Endothelial cell of umbilical vein (primary cell): ENCODE results near the gene SPDYC.

ENCODE experiments used
- POLR2A ChIP-seq: IDR thresholded peaks from 2 replicates; pipeline ENCODE4 v1.6.1; 2012; ENCODE audit warnings: low read depth, mild to moderate bottlenecking, control low read depth, low read length
- POLR2AphosphoS5 ChIP-seq: IDR thresholded peaks from 2 replicates; pipeline ENCODE4 v1.6.1; 2012; ENCODE audit warnings: low read depth, mild to moderate bottlenecking, control low read depth, low read length, moderate library complexity; ENCODE audit not compliant: insufficient read depth
- TF ChIP-seq, protein P1 (sequence below), 2 donors: IDR thresholded peaks; 1 replicate in 1 of 2; 2 replicates in 1 of 2; pipeline ENCODE4 v1.5.1; 2011; ENCODE audit warnings: low read length in 2 of 2, mild to moderate bottlenecking in 2 of 2, moderate library complexity in 2 of 2, control low read depth in 1 of 2, inconsistent platforms in 1 of 2, low read depth in 1 of 2; ENCODE audit not compliant: insufficient read depth in 1 of 2; ENCODE audit errors: extremely low read depth in 1 of 2

DNA sequence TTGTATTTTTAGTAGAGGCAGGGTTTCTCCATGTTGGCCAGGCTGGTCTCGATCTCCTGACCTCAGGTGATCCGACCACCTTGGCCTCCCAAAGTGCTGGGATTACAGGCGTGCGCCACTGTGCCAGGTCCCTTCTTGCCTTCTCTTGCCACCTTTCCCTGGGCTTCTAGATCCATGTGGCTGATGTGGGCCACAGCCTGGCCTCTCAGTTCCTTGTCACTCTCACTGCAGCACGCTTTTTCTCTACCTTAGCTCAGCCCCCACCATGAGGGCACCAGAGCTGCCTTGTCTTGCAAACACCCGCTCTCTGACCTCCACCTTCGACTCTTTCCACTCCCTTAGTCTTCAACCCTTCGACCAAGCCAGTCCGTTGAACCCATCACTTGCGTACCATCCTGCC, 19.2 kb downstream of the SPDYC start:
- TF ChIP-seq POLR2AphosphoS5: no peak
- TF ChIP-seq, protein P1, sequence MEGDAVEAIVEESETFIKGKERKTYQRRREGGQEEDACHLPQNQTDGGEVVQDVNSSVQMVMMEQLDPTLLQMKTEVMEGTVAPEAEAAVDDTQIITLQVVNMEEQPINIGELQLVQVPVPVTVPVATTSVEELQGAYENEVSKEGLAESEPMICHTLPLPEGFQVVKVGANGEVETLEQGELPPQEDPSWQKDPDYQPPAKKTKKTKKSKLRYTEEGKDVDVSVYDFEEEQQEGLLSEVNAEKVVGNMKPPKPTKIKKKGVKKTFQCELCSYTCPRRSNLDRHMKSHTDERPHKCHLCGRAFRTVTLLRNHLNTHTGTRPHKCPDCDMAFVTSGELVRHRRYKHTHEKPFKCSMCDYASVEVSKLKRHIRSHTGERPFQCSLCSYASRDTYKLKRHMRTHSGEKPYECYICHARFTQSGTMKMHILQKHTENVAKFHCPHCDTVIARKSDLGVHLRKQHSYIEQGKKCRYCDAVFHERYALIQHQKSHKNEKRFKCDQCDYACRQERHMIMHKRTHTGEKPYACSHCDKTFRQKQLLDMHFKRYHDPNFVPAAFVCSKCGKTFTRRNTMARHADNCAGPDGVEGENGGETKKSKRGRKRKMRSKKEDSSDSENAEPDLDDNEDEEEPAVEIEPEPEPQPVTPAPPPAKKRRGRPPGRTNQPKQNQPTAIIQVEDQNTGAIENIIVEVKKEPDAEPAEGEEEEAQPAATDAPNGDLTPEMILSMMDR (IDR thresholded peaks at IDR 0.05; ENCODE audit: extremely low read depth in 1 of 2, insufficient read depth in 1 of 2, low read depth in 1 of 2, low read length in 2 of 2): no peak
- TF ChIP-seq POLR2A: no peak
